ENCODE measurements around the gene KLHDC7B. TPM values are rescaled to one million over a fixed set of nuclear protein-coding genes. Genes with fewer than 3 reads are reported as not detected.

KLHDC7B gene
- total and polyA plus RNA-seq, 2 of the 13 experiments (the other 11 are each of a cell fraction or from before 2014, with no cell fraction given) = 0.11 TPM; not detected in 1

GRCh38 chr22:50529897-50530579 is 15.7 kb upstream of the KLHDC7B start, which contains the start of gene TYMP (continued):
- TF ChIP-seq GMEB2 (CRISPR knock-in tag; IDR thresholded peaks at IDR 0.05; ENCODE audit: low read depth) (0 out of 2 replicates have a peak, but pooled peaks have one; percentile 15), ZSCAN5A (CRISPR knock-in tag; IDR thresholded peaks at IDR 0.05; ENCODE audit: borderline replicate concordance) (no peak), SRSF1 (optimal IDR thresholded peaks at IDR 0.05; ENCODE audit: low read depth, low read length) (no peak), U2AF1 (optimal IDR thresholded peaks at IDR 0.05; ENCODE audit: low read depth, low read length) (no peak), SKI (IDR thresholded peaks at IDR 0.05; ENCODE audit: partially characterized antibody) (peak; percentile 78), ZNF143 (CRISPR knock-in tag; IDR thresholded peaks at IDR 0.05) (no peak), ADNP (CRISPR knock-in tag; IDR thresholded peaks at IDR 0.05) (no peak), ZNF83 (CRISPR knock-in tag; IDR thresholded peaks at IDR 0.05; ENCODE audit: borderline replicate concordance) (no peak), NAIF1 (CRISPR knock-in tag; IDR thresholded peaks at IDR 0.05; ENCODE audit: borderline replicate concordance) (peak; percentile 56; the same call in 1 of the 2 replicates), PTBP1 (IDR thresholded peaks at IDR 0.05; ENCODE audit: low read depth, low read length, poor library complexity, severe bottlenecking) (no peak), ZNF674 (CRISPR knock-in tag; IDR thresholded peaks at IDR 0.05; ENCODE audit: low read depth) (no peak), MAZ (IDR thresholded peaks at IDR 0.05; ENCODE audit: borderline replicate concordance, low read depth, low read length) (no peak), MAZ (CRISPR knock-in tag; IDR thresholded peaks at IDR 0.05; ENCODE audit: low read depth) (peak; percentile 70), RNF2 (conservative IDR thresholded peaks at IDR 0.05; ENCODE audit: low read depth) (peak; percentile 43; the same call in 1 of the 2 replicates), ZBTB34 (CRISPR knock-in tag; IDR thresholded peaks at IDR 0.05) (no peak), KDM5A (IDR thresholded peaks at IDR 0.05; ENCODE audit: borderline replicate concordance, low read length) (no peak), MED1 (CRISPR knock-in tag; IDR thresholded peaks at IDR 0.05) (peak; percentile 76), PCBP2 (optimal IDR thresholded peaks at IDR 0.05; ENCODE audit: low read depth, low read length, poor library complexity, severe bottlenecking) (no peak), ZNF556 (CRISPR knock-in tag; IDR thresholded peaks at IDR 0.05; ENCODE audit: borderline replicate concordance) (peak; percentile 5; the same call in 1 of the 2 replicates)
